HG03469 (cell line): Measurements from ENCODE around the gene OR10A6.

Source experiments
- ATAC-seq: cut with Tn5 transposase; IDR thresholded peaks from one replicate; pipeline ENCODE4 v1.9.1; 2021; ENCODE audit warnings: mild to moderate bottlenecking, moderate library complexity, moderate number of reproducible peaks; ENCODE audit not compliant: unreplicated experiment

The OR10A6 gene

GRCh38 chr11:7882860-7883259 lies 48.2 kb downstream of the OR10A6 start:
- no peak for ATAC-seq
